Stimulated activated naive CD4-positive, alpha-beta T cell treated with Interleukin-2 at 50 U/mL for 16 hours (primary cell): ENCODE data around the gene SCN1B.

ENCODE experiments used
- DNase-seq: peaks from one replicate; lab custom pipeline; 2025; lab: John Stamatoyannopoulos, UW

Gene SCN1B

GRCh38 chr19:35074426-35075201 lies 44.3 kb downstream of the SCN1B start:
- DNase-seq: no peak

GRCh38 chr19:35075202-35076025 lies 45.1 kb downstream of the SCN1B start:
- DNase-seq: no peak

- DNase-seq: no peak
Measured at GRCh38 chr19:35076026-35076370, 45.7 kb downstream of the SCN1B start.

GRCh38 chr19:35076657-35077056 lies 46.4 kb downstream of the SCN1B start:
- DNase-seq: no peak

- DNase-seq: no peak
Measured at GRCh38 chr19:35077411-35078223, 47.3 kb downstream of the SCN1B start.

GRCh38 chr19:35079826-35080225 lies 49.6 kb downstream of the SCN1B start:
- DNase-seq: no peak

- no peak for DNase-seq
Measured at GRCh38 chr19:35080613-35081170, 50.4 kb downstream of the SCN1B start.

GRCh38 chr19:35081201-35081600 lies 50.9 kb downstream of the SCN1B start:
- DNase-seq: no peak

- DNase-seq: no peak
Measured at GRCh38 chr19:35083691-35084508, 53.6 kb downstream of the SCN1B start.

- DNase-seq: no peak
Measured at GRCh38 chr19:35084509-35084762, 54.2 kb downstream of the SCN1B start.

GRCh38 chr19:35085947-35086346 lies 55.7 kb downstream of the SCN1B start:
- DNase-seq: no peak

- no peak for DNase-seq
Measured at GRCh38 chr19:35086455-35086854, 56.2 kb downstream of the SCN1B start.

- DNase-seq: no peak
Measured at GRCh38 chr19:35087393-35087792, 57.1 kb downstream of the SCN1B start.

GRCh38 chr19:35088131-35088913 lies 58.1 kb downstream of the SCN1B start:
- DNase-seq: no peak

- no peak for DNase-seq
Measured at GRCh38 chr19:35089554-35089953, 59.3 kb downstream of the SCN1B start.
